ENCODE measurements around the gene RFX8. TPM values are rescaled to one million over a fixed set of nuclear protein-coding genes. Genes with fewer than 3 reads are reported as not detected.

RFX8 gene
- total and polyA plus RNA-seq, 2 of the 8 experiments (the other 6 are each of a cell fraction or from before 2014, with no cell fraction given) = 0.60 to 0.97 TPM

GRCh38 chr2:101521487-101521886 is 46.6 kb upstream of the RFX8 start:
- no peak overlapping the region for H3K9ac ChIP-seq (replicated peaks in 1 of 4; ENCODE audit: extremely low read depth in 1 of 4, low read depth in 3 of 4, low read length in 3 of 4)
- no peak overlapping the region for H2AFZ ChIP-seq (ENCODE audit: low read length)
- no peak overlapping the region for H2BK20ac ChIP-seq (ENCODE audit: low read length)
- no peak overlapping the region for H2BK12ac ChIP-seq (ENCODE audit: low read depth, low read length)
- H3K4me2 ChIP-seq (ENCODE audit: insufficient read depth in 1 of 2, low read depth in 2 of 2, low read length in 2 of 2) = no peak overlapping the region
- H4K5ac ChIP-seq (ENCODE audit: insufficient read length, low read depth, low read length) = no peak overlapping the region
- DNase-seq (ENCODE audit: low read depth in 1 of 2, low spot score in 2 of 2) (no peak), FAIRE-seq (no peak)
- H3K23ac ChIP-seq (ENCODE audit: insufficient read length) = no peak overlapping the region
- no peaks in the 10 kb centered on the region for H3K79me1 ChIP-seq (ENCODE audit: low read depth, low read length)
- CTCF ChIA-PET (ENCODE audit: partially characterized antibody) = interaction anchor here (1.0 kb wide), 1 partner anchor 11 kb away, joined by 3 read pairs; no protein-coding TSS in a partner anchor
- H3K27me3 ChIP-seq (replicated peaks in 1 of 4; ENCODE audit: control insufficient read depth in 3 of 4, extremely low read depth in 1 of 4, insufficient read depth in 3 of 4, low read length in 3 of 4) = no peaks in the 10 kb centered on the region; a peak in 1 of 7 replicates
- no peak overlapping the region for H2AK5ac ChIP-seq (ENCODE audit: low read depth, low read length)
- no peaks in the 10 kb centered on the region for H3K79me2 ChIP-seq (ENCODE audit: control insufficient read depth in 1 of 2, insufficient read depth in 2 of 2, low read length in 2 of 2)
- no peak overlapping the region for H2BK15ac ChIP-seq (ENCODE audit: low read length)
- peak overlapping the region; percentile 59 for H3K4ac ChIP-seq (replicated peaks; ENCODE audit: insufficient read length, low read depth, low read length)
- H3K9me3 ChIP-seq (ENCODE audit: insufficient read depth in 2 of 2, low read depth in 1 of 2, low read length in 1 of 2) = peaks cover 6 to 8% of the 10 kb centered on the region in 2 experiments
- H2BK120ac ChIP-seq (replicated peaks; ENCODE audit: low read depth, low read length) = no peak overlapping the region
- peaks cover 0 to 3% (median 0%) of the 10 kb centered on the region in 4 experiments; a peak in 1 of 8 replicates for H3K36me3 ChIP-seq (ENCODE audit: control insufficient read depth in 2 of 4, insufficient read depth in 4 of 4, low read length in 3 of 4)
- POLR2A ChIA-PET (ENCODE audit: partially characterized antibody) = no interaction called here
- no peak overlapping the region for H3K4me3 ChIP-seq (ENCODE audit: extremely low read depth in 1 of 4, insufficient read depth in 2 of 4, low read depth in 3 of 4, low read length in 4 of 4)
- no peak overlapping the region for H3K56ac ChIP-seq (replicated peaks; ENCODE audit: insufficient read length, low read depth, low read length)
- H2BK5ac ChIP-seq (ENCODE audit: low read depth, low read length) = no peak overlapping the region
- 93% methylated on average over 8 of the region's 8 CpGs; no CpG with 5 or more reads in 1 of the 2 experiments for WGBS, 2 experiments (ENCODE audit: extremely low coverage in 1 of 2, insufficient coverage in 1 of 2, insufficient read length in 1 of 2, insufficient replicate concordance in 2 of 2, low coverage in 1 of 2, low lambda C conversion rate in 2 of 2, missing lambda C conversion rate in 1 of 2)
- peak overlapping the region; percentile 16; the same call in 1 of the 2 replicates for H4K8ac ChIP-seq (ENCODE audit: extremely low read depth, insufficient read depth, low read length)
- peaks cover 0 to 11% (median 9%) of the 10 kb centered on the region in 4 experiments; a peak in 5 of 7 replicates for H3K4me1 ChIP-seq (replicated peaks in 1 of 4; ENCODE audit: control insufficient read depth in 3 of 4, insufficient read depth in 4 of 4, low read length in 3 of 4)
- no peaks in the 10 kb centered on the region for H4K20me1 ChIP-seq (replicated peaks in 1 of 2; ENCODE audit: control insufficient read depth in 1 of 2, insufficient read depth in 2 of 2, low read length in 2 of 2)
- H3K23me2 ChIP-seq (ENCODE audit: low read depth, low read length) = no peaks in the 10 kb centered on the region
- TF ChIP-seq TAF7 (optimal IDR thresholded peaks at IDR 0.05; ENCODE audit: borderline replicate concordance, low read depth, low read length) (no peak), BCL11A (IDR thresholded peaks at IDR 0.05; ENCODE audit: low read depth in 2 of 2, low read length in 2 of 2) (no peak), CHD2 (IDR thresholded peaks at IDR 0.05; ENCODE audit: low read length) (no peak), POLR2A (IDR thresholded peaks at IDR 0.05; ENCODE audit: control extremely low read depth in 1 of 2, low read depth in 2 of 2, low read length in 2 of 2) (no peak), SAP30 (IDR thresholded peaks at IDR 0.05; ENCODE audit: insufficient read depth, insufficient replicate concordance, low read length) (no peak), CHD1 (IDR thresholded peaks at IDR 0.05; ENCODE audit: low read depth, low read length) (no peak), TEAD4 (IDR thresholded peaks at IDR 0.05; ENCODE audit: low read depth, low read length) (no peak), TBP (IDR thresholded peaks at IDR 0.05; ENCODE audit: low read depth, low read length) (no peak), RXRA (IDR thresholded peaks at IDR 0.05; ENCODE audit: insufficient read depth, low read depth, low read length) (no peak), EZH2 (IDR thresholded peaks at IDR 0.05; ENCODE audit: low read depth, low read length, severe bottlenecking) (no peak), CBX8 (IDR thresholded peaks at IDR 0.05; ENCODE audit: borderline replicate concordance, low read depth, low read length) (no peak), SIRT6 (IDR thresholded peaks at IDR 0.05; ENCODE audit: low read length) (no peak)
- TF ChIP-seq, protein P1, sequence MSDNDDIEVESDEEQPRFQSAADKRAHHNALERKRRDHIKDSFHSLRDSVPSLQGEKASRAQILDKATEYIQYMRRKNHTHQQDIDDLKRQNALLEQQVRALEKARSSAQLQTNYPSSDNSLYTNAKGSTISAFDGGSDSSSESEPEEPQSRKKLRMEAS (IDR thresholded peaks at IDR 0.05) = no peak
- H3K14ac ChIP-seq (ENCODE audit: insufficient read length) = no peak overlapping the region
- H3K27ac ChIP-seq (ENCODE audit: low read depth, low read length) = no peak overlapping the region
- no peak overlapping the region for H3K18ac ChIP-seq (ENCODE audit: extremely low read depth, low read length)
- H4K91ac ChIP-seq (replicated peaks; ENCODE audit: insufficient read length, low read length) = no peak overlapping the region

All from H1 (cell line).